ENCODE data around the gene HOXD4.
A peak's percentile ranks its signal among the peaks of the same experiment; 100 is the strongest.

HOXD4 gene

GRCh38 chr2:176133389-176133788 is 18.0 kb upstream of the HOXD4 start:
- Mint-ChIP-seq H3K4me1 (peaks cover 46% of the 10 kb centered on the region), H3K36me3 (ENCODE audit: low read depth) (peaks cover 26% of the 10 kb centered on the region), H3K27ac (peak overlapping the region; percentile 99 to 100 (median 99)), H3K4me3 (peak overlapping the region; percentile 89 to 97 (median 97)), H3K27me3 (ENCODE audit: low read depth) (peaks cover 11% of the 10 kb centered on the region), H3K9me3 (no peaks in the 10 kb centered on the region)
- no peak for TF ChIP-seq CTCF (IDR thresholded peaks at IDR 0.05; ENCODE audit: unreplicated experiment in 3 of 3)

- H3K36me3 Mint-ChIP-seq (ENCODE audit: low read depth): peaks cover 33% of the 10 kb centered on the region
Measured at GRCh38 chr2:176134035-176134434, 17.3 kb upstream of the HOXD4 start.

GRCh38 chr2:176135035-176135440 is 16.3 kb upstream of the HOXD4 start:
- no peak for TF ChIP-seq CTCF (IDR thresholded peaks at IDR 0.05; ENCODE audit: unreplicated experiment in 3 of 3)
- Mint-ChIP-seq H3K4me3 (peak overlapping the region; percentile 89 to 97 (median 97)), H3K27ac (peak overlapping the region; percentile 99 to 100 (median 99)), H3K27me3 (ENCODE audit: low read depth) (peaks cover 8% of the 10 kb centered on the region), H3K4me1 (peaks cover 44% of the 10 kb centered on the region), H3K9me3 (no peaks in the 10 kb centered on the region), H3K36me3 (ENCODE audit: low read depth) (peaks cover 37% of the 10 kb centered on the region)

More at GRCh38 chr2:176134035-176134434, 17.3 kb upstream of the HOXD4 start:
- Mint-ChIP-seq H3K27me3 (ENCODE audit: low read depth) (peaks cover 8% of the 10 kb centered on the region), H3K4me1 (peaks cover 42% of the 10 kb centered on the region), H3K4me3 (peak overlapping the region; percentile 89 to 97 (median 97)), H3K9me3 (no peaks in the 10 kb centered on the region), H3K27ac (peak overlapping the region; percentile 99 to 100 (median 99))
- TF ChIP-seq CTCF (IDR thresholded peaks at IDR 0.05; ENCODE audit: unreplicated experiment in 3 of 3): no peak

DNA sequence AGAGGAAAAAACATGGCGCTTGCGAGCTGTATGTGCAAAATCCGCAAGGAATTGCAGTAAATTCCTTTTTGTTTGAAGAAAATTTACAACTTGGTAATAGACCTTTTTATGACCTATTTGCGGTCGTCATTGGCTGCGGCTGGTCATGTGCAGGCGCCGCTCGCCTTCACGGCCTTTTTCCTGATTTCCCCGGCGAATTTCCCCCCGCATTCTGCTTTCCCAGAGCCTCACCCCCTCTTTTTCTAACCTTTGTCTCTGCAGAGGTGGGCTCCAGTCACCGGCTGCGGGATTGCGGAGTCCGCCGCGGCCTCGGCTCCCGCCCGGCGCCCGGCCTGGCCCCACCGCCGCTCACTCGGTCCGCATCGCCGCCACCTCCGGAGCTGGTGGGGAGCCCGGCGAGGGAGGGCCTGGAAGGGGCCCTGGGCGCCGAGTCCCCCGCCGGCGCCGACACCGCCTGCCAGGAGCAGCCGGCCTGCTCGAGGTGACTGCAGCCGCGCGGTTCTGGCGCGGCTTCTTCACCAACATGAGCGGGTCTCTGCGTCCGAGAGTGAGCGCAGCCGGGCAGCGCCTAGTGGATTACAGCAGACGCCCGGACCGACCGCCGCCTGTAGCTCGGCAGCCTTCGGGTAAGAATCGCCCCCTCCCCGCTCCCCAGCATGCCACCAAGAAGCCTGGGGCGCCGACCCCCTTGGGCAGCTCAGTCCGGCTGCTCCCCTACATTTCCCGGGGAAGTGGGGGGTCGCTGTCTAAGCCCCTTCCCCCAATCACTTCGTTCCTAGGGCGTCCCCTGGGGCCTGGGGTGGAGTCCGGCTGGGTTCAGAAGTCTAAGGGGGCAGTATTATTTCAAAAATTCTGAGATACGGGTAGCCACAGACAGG is 14.7 kb upstream of the HOXD4 start:
- Mint-ChIP-seq H3K9me3 (no peaks in the 10 kb centered on the region), H3K4me1 (peaks cover 52% of the 10 kb centered on the region), H3K36me3 (ENCODE audit: low read depth) (peaks cover 31% of the 10 kb centered on the region), H3K4me3 (peak overlapping the region; percentile 89 to 97 (median 97)), H3K27ac (peak overlapping the region; percentile 99 to 100 (median 99)), H3K27me3 (ENCODE audit: low read depth) (peaks cover 3% of the 10 kb centered on the region)
- TF ChIP-seq CTCF (IDR thresholded peaks at IDR 0.05; ENCODE audit: unreplicated experiment in 3 of 3): no peak

DNA sequence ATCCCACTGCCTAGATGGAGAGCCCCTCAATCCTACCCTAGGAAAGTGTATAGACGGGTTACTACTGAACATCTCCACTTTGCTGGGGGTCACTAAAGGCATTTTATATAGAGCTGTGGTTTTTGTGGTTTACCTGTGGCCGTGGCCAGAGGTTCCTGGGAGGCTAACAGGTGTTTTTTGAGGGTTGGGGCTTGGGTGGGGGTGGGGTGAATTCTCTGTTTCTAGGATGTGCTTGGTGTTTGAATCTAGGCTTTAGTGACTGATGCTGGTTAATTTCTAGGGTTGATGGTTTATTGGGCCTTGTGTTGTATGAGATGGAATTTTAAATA is 14.1 kb upstream of the HOXD4 start:
- H3K27me3 Mint-ChIP-seq (ENCODE audit: low read depth): peaks cover 2% of the 10 kb centered on the region
- peak overlapping the region; percentile 94 to 99 (median 99) for H3K27ac Mint-ChIP-seq
- TF ChIP-seq CTCF (IDR thresholded peaks at IDR 0.05; ENCODE audit: unreplicated experiment in 3 of 3): no peak
- peaks cover 56% of the 10 kb centered on the region for H3K4me1 Mint-ChIP-seq
- peak overlapping the region; percentile 88 to 97 (median 89) for H3K4me3 Mint-ChIP-seq
- H3K36me3 Mint-ChIP-seq (ENCODE audit: low read depth): peaks cover 30% of the 10 kb centered on the region
- no peaks in the 10 kb centered on the region for H3K9me3 Mint-ChIP-seq
